ENCODE results near the gene RSPRY1.

The RSPRY1 gene

DNA sequence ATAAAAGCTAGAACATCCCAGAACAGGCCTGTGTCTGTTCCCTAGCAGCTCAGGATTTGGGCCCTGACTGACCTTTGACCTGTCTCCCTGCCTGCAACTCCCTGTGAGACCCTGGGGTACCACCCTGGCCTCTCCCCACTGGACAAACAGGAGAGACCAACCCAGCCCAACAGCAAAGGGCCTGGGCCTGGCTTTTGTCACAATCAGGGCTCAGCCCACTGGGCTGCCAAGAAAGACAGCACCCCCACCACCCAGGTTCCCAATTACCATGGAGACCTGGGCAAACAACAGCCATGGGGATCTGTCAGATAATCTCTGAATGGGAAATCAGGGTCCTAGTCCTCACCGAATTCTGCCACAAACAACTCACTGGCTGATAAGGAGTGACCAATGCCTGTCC is 87.2 kb downstream of the RSPRY1 start:
- peak; percentile 34 for DNase-seq

DNA sequence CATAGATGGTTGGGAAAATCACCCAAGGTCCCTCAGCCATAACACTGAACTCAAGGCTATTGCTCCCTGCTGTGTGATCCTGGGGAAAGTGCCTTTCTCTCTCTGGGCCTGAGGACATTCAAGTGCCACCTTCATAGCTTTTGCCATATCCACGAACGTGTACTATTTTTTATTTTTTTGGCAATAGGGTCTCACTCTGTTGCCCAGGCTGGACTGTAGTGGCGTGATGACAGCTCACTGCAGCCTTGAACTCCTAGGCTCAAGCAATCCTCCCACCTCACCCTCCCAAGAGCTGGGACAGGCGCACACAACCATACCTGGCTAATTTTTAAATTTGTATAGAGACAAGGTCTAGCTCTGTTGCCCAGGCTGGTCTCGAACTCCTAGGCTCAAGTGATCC is 87.7 kb downstream of the RSPRY1 start:
- no peak for DNase-seq

DNA sequence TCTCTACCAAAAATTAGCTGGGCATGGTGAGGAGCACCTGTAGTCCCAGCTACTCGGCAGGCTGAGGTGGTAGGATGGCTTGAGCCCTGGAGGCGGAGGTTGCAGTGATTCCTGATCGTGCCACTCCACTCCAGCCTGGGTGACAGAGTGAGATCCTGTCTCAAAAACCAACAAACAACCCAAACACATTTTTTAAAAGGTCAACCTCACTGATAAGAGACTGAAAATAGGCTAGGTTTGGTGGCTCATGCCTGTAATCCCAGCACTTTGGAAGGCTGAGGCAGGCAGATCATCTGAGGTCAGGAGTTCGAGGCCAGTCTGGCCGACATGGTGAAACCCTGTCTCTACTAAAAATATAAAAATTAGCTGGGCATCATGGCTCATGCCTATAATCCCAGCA is 89.8 kb downstream of the RSPRY1 start:
- DNase-seq: peak; percentile 38

DNA sequence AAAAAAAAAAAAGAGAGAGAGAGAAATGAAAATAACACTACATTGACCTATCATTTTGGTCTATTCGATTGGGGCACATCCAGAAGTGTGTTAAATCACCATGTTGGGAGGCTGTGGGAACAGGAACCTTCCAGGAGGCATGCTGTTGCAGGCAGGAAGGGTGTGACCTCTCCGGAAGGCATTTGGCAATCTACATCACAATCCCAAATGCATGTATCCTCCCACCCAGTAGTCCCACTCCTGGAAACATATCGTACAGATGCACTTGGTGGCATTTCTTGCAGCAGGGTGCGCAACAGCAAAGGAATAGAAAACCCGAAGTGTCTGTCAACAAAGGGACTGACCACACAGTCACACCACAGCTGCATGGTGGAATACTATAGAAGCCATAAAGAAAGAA is 90.5 kb downstream of the RSPRY1 start:
- peak; percentile 30 for DNase-seq

DNA sequence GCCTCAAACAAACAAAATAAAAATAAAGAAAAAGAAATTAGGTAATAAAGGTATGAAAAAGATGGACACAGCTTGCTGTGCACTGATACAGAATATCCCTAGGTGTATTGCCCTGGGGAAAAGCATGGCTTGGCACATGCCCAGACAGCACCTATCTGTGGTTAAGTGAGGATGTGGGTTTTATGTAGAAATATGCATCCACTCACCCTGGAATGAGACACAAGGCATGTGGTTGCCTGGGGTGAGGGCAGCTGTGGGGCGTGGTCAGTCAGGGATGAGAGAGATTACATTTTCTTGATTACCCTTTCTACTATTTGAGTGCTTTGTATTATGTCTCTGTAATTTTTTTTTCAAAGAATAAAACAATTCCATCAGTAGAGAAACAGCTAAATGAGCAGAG is 91.5 kb downstream of the RSPRY1 start:
- DNase-seq: peak; percentile 73

DNA sequence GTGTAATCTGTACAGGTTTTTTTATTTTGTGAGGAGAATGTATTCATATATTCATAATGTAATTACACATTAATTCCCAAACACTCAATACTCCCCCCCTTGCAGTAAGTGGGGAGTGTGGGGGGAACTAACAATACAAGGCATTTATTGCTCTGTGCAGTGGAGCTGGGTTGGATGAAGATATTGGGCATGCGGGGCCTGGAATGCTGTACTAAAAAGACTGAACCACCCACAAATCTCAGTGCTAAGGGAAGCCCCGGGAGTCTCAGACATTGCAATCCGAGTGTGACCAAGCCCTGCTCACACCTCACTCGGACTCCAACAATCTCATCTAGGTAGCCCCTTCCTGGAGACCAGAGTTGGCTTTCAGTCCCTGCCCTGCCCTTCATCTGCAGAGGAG is 92.4 kb downstream of the RSPRY1 start:
- DNase-seq: no peak

DNA sequence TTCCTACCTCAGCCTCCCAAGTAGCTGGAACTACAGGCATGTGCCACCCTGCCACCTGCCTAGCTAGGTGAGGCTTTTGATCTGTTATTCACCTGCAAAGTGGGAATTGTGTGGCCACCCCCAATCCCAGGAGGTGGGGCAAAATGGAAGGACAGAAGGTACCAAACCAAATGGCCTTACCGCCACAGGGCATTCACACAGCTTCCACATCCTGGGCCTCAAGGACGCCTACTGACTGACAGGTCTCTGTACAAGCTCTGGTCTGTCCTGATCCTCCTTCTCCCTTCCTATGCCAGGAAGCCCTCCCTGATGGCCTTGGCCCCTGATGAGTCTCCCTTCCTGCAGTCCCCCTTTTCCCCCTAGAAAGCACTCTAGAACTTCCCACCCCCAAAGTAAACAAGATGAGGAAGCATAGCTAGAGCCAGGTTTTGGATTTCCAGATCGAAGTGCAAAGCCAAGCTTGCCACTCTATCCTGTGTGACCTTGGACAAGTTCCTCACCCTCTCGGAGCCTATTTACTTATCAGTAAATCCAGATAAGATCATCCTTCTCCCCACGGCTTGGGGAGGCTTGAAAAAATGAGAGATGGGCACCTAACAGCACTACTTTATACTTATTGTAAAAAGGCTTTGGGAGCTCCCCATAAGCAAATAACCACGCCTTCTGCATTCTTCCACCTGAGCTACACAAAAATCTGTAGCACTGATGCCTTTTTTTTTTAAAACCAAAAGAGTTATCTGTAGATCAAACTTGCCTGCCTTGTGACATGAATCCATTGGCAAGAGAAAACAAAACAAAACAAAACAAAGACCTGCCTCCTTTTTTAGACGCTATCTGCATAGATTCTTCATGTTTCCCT is 93.9 kb downstream of the RSPRY1 start:
- DNase-seq: no peak

DNA sequence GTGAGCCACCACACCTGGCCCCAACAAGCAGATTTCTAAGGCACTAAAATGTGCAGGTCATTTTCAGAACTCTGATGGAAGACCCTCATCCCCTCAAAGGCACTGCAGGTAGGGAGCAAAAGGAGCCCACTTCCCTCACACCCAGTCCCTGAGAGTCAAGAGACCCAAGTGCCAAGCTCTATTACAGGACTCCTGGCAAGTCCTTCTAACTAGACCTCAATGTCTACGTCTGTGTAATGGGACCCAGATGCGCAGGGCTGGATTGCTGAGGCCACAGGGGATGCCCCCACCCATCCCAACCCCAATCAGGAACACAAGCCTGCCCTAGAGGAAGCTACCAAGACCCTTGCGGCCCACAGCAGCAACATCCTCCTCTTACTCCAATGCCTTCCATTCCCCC is 95.7 kb downstream of the RSPRY1 start:
- DNase-seq: no peak

DNA sequence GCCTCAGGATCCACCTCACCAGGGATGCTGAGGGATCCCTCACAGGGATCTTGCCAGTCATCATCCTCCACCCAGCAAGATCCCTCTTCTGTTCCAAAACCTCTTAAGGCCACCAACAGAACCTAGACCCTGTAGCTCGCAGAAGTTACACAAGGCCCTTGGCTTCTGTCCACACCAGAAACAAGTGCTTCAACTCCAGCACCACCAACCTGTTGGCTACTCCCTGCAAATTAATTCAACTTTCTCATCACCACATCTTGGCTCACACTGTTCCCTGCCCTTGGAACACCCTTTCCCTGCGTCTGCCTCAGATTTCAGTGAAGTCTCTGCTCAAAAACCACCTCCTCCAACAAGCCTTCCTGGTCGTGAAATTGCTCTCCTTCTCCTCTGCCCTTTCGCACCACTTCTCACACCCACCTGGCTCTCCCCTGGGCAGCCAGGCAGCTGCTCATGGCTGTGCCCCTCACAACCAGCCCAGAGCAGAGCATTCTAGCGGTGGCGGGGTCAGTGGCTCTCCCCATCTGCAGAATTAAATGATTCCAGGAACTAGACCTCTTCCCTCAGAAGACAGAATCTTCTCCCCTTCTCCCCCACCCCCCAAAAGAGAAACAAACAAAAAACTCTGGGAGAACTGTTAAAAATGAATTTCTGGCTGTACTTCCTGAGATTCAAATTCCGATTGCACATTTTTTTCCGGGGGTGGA is 96.5 kb downstream of the RSPRY1 start:
- DNase-seq: no peak

DNA sequence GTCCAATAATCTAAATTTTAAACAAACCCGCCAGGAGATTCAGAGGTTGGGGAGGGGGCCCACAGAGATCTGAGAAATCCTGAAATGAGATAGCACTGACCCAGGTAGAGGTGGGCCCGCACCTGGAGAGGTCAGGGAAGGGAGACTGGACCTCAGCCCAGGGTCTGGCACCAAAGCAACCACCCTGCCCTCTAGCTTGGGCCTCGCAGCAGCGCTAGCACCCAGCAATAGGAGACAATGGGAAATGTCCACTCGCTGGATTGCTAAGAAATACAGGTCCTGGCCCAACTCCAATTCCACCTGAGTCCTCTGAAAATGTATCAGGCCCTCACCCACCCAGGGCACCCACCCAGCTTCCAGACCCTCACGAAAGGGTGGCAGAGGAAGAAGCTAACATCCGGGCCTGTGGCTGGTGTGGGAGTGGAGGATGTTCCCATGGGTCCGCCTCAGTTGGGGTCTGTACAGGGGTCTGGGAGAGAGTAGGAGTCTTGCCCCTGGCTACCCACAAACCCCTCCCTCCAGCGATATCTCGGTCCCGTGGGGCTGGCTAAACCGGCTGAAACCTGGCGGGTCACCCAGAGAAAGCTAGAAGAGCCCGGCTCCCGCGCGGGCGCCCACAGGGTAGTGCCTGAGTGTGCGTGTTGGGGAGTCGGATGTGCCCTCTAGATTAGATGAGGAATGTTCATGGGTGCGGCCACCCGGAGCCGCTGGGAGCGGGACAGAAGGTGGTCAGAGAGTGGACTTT is 97.3 kb downstream of the RSPRY1 start:
- no peak for DNase-seq

DNA sequence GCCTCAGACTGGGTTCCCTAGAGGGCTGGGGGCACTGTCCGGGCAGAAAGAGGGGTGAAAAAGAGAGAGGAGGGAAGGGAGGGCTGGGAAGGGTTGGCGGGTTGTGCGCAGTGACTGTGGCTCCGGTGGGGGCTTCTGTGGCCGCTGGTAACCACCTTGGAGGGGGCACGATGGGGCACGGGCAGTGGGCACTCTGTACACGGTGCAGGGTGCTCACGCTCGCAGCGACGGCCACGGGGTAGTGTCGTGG is 97.8 kb downstream of the RSPRY1 start:
- no peak for DNase-seq

DNA sequence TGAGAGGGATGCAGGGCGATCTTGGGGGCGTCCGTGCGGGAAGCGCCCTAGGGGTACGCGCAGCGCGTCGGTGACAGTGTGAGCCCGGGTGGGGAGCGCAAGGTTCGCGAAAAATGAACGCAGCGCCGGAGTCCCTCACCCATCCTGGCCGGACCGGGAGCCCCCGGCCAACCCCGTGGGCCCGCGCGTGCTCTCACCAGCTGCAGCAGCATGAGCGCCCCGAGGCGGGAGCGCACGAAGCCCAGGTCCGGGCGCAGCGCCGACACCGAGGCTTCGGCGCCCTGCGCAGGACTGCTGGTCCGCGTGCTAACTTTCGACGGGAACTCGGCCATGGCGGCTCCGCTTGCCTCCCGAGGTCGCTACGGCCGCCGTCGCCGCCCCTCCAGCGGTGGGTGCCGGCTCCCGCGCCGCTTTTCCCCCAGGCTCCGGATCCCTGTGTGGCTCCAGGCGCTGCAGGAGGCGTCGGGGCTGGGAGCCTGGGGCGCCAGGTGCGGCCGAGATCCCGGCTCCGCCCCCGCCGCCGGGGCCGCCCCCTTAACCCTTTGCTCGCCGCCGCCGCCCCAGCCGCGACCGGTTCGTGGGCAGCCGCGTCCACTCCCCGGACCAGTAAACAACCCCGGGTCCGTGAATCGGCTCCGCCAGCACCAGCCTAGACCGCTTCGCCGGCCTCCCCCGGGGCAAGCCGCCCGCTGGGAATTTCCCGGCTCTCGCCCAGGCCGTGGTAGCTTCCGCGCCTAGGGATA is 98.3 kb downstream of the RSPRY1 start, which contains the start of gene PLLP:
Gene PLLP (minus strand): TSS at position 464 of the 743 bp plus-strand sequence. CDS start 132 bp downstream, at position 332.
- DNase-seq: peak; percentile 69

DNA sequence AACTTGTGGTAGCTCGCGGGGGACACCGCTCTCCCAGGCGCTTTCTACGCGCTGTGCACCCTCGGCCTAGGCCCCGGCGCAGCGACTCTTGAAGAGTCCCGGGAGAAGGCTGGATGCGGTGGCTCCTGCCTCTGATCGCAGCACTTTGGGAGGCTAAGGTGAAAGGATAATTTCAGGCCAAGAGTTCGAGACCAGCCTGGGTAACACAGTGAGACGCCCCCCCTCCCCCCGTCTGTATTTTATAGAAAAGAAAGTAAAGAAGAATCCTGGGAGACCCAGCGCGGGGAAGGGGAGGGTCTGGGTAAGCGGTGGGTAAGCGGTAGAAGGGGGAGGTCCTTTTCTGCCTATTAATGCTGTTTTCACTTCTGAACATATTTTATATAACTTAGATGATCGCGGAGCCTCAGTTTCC is 98.8 kb downstream of the RSPRY1 start:
- no peak for DNase-seq

DNA sequence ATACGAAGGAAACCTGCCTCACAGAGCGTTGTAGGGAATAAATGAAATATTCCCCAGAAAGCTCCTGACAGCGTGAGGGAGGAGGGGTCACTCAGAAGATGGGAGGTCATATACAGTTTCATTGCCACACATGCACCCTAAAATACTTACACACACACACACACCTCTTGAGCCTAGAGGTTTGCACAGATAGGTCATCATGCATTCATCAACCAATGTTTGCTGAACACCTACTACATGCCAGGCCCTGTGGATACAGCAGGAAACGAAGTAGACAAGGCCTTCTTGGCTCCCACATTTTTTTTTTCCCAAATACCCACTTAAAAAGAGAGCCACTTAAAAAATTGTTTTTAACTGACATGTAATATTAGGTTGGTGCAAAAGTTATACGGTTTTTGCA is 99.2 kb downstream of the RSPRY1 start:
- DNase-seq: no peak

DNA sequence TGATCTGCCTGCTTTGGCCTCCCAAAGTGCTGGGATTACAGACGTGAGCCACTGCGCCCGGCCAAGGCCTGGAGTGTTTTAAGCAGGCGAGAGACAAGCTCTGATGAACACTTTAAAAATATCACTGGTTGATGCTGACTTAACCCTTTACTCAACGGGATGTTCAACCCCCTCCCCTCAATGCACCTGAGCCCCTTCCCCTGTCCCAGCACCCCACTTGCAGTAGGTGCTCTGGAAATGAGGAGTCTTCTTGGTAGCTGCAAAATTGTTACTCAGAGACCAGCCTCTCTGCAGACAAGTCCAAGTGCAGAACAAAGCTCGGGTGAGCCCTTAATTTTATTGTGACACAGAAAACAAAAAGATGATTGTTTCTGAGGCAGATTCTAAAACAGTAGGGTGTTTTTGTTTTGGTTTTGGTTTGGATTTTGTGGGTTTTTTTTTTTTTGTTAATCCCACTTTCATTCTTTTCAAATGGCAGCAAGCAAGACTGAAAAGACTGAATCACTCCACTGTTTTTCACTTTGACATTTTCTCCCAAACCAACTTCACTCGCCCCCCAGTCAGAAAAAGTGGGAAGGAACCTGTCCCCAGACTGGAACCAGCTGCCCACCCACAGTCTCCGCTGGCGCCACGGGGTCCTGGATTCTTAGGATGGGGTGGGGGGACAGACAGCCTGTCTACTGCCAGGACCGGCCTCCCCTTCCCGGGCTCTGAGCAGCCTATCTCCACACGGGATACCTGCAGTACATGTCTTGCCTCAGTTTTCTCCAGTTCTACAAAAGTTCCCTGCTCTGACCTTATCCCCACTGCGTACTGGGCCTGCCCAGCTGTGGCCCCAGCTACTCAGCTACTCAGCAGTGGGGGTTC is 103.5 kb downstream of the RSPRY1 start:
- DNase-seq: no peak
